Muscle layer of colon (tissue), 2 donors: ENCODE measurements around the gene CRYZ.

Experiments
- H3K27ac ChIP-seq: one replicate; pipeline ENCODE4 v1.7.0; 2013; ENCODE audit warnings: low read depth, mild to moderate bottlenecking, low read length, moderate library complexity
- H3K27me3 ChIP-seq, 2 donors: one replicate each; pipeline ENCODE4 v1.7.0; 2013; ENCODE audit warnings: low read length in 2 of 2, mild to moderate bottlenecking in 2 of 2; ENCODE audit not compliant: insufficient read depth in 2 of 2, control insufficient read depth in 1 of 2
- H3K36me3 ChIP-seq: one replicate; pipeline ENCODE4 v1.7.0; 2013; ENCODE audit warnings: mild to moderate bottlenecking, low read length; ENCODE audit not compliant: insufficient read depth
- H3K4me1 ChIP-seq: one replicate; pipeline ENCODE4 v1.7.0; 2013; ENCODE audit warnings: mild to moderate bottlenecking, low read length; ENCODE audit not compliant: insufficient read depth
- H3K4me3 ChIP-seq, 2 donors: one replicate each; pipeline ENCODE4 v1.7.0; 2013; ENCODE audit warnings: low read length in 2 of 2, low read depth in 1 of 2, mild to moderate bottlenecking in 1 of 2, moderate library complexity in 1 of 2
- H3K9ac ChIP-seq: one replicate; pipeline ENCODE4 v1.7.0; 2013; ENCODE audit warnings: low read length
- H3K9me3 ChIP-seq: one replicate; pipeline ENCODE4 v1.7.0; 2013; ENCODE audit warnings: mild to moderate bottlenecking, low read length
- donor health status: abdominal sarcoma.
- donor health status: Adenocarcinoma of cecum.

The CRYZ gene

DNA sequence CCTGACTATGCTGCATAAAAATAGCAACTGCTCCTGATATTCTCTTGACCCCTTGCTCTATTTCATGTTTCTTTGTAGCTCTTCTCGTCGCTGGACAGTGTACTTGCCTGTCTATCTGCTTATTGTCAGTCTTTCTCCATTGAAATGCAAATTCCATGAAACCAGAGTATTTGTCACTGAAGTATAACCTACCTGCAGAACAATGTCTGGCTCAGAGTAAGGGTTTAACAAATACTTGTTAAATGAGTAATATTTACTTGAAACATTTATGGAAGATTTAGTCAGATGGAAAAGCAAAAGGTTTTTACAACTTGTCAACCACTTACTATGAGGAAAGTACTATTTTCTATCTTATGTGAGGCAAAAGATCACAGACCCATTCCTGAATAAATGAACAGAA lies 39.4 kb downstream of the CRYZ start:
- no peaks in the 10 kb centered on the region for H3K9me3 ChIP-seq
- no peak overlapping the region for H3K9ac ChIP-seq
- H3K4me3 ChIP-seq = no peak overlapping the region
- no peak overlapping the region for H3K27ac ChIP-seq
- H3K27me3 ChIP-seq = no peaks in the 10 kb centered on the region
- H3K36me3 ChIP-seq = no peaks in the 10 kb centered on the region
- H3K4me1 ChIP-seq = peaks cover 3% of the 10 kb centered on the region

DNA sequence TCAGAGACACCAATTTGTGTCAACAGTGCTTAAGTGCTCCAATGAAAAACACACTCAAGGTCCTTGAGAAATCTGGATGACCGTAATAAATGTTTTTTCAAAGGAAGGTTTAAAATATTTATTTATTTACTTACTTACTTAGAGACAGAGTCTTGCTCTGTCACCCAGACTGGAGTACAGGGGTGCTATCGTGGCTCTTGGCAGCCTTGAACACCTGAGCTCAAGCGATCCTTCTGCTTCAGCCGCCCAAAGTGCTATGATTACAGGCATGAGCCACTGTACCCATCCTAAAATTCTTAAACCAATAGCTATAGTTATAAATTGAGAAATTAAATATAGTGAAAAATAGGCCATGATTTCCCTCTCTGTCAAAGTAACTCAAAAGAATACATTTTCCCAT lies 41.9 kb downstream of the CRYZ start:
- Histone ChIP-seq H3K36me3 (no peaks in the 10 kb centered on the region), H3K4me3 (no peak overlapping the region), H3K4me1 (peaks cover 3% of the 10 kb centered on the region), H3K9me3 (no peaks in the 10 kb centered on the region), H3K27me3 (no peaks in the 10 kb centered on the region), H3K27ac (no peak overlapping the region), H3K9ac (no peak overlapping the region)

DNA sequence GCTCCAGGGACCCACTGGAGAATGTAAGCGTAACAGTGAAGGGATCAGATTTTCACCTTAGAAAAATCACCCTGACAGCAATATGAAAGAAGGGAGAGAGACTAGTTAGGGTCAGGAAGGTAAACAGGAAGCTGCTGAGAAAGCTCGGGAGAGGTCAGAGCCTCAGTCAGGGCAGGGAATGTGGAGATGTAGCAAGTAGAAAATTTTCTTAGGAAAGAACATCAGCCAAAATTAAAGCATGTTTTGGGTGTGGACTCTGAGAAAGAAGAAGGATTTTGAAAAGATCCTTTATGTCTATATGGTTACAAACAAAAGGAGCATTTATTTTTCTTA lies 42.5 kb downstream of the CRYZ start:
- Histone ChIP-seq H3K4me1 (peaks cover 3% of the 10 kb centered on the region), H3K27me3 (no peaks in the 10 kb centered on the region), H3K27ac (no peak overlapping the region), H3K4me3 (no peak overlapping the region), H3K36me3 (no peaks in the 10 kb centered on the region), H3K9me3 (no peaks in the 10 kb centered on the region), H3K9ac (no peak overlapping the region)

DNA sequence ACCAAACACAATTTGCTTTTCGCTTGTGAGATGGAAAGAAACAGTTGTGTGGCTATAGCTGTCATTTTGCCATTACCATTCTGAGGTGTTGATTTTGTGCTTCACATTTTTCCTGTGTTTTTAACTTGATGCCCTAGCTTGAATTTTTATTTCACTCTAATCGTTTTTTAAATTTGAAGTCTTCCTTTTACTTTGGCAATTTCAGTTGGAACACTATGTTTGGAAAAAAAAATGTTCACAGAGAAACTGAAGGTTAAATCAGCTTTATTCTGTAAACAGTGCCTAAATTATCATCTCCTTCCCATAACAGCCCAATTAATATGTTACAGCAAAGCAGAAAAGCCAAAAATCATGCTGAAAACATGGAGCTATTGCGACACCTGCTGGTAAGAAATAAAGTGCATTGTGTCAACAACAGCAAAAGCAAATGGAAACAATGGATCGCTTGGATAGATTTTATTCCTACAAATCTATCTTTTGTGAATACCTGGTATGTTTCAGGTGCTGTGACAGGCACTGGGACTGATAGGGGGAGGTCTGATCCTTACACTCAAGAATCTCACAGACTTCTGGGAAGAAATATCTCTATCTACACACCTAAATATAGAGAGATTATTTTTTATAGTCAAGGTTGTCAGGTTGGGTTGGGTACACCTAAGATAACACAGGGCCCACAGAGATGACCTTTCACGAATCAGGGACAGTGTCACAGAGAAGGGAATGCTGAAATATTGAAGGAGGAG lies 43.1 kb downstream of the CRYZ start:
- Histone ChIP-seq H3K9me3 (no peaks in the 10 kb centered on the region), H3K27ac (no peak overlapping the region), H3K4me3 (no peak overlapping the region), H3K4me1 (peaks cover 3% of the 10 kb centered on the region), H3K9ac (no peak overlapping the region), H3K36me3 (no peaks in the 10 kb centered on the region), H3K27me3 (no peaks in the 10 kb centered on the region)

DNA sequence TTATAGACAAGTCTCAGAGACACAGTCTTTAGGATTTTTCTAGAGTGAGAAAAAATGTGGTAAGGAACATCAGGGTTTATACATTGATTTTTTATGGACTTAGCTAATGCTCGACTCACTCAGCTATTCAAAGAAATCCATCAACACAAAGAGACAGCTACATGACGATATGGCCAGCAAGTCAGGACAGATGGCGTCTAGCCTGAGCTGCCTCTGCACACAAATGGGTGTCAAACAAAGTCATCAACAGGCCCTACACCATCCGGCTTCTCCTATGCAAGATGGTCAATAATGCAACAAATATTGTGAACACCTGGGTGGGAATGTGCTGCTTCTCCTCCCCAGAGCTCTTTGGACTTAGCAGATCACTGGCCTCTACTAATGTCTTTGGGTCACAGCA lies 45.9 kb downstream of the CRYZ start:
- no peaks in the 10 kb centered on the region for H3K36me3 ChIP-seq
- H3K9ac ChIP-seq = no peak overlapping the region
- no peaks in the 10 kb centered on the region for H3K9me3 ChIP-seq
- H3K4me1 ChIP-seq = peaks cover 3% of the 10 kb centered on the region
- no peak overlapping the region for H3K4me3 ChIP-seq
- no peaks in the 10 kb centered on the region for H3K27me3 ChIP-seq
- no peak overlapping the region for H3K27ac ChIP-seq

DNA sequence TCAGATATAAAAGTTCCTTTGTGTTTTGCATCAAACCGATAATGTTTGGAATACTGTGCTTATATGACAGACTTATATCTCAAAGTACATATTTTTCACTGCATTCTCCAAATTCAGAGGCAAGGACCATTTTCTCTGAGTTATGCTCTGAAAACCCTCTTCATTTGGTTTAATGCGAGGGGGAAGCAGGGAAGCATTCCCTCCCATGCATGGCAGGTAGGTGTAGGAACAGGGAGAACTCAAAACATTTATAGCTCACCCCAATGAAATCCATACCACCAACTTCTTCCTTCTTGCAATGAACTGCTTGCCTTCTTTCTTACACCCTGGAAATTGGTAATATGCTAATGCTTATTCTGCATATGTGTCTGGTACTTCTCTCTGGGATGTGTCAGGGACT lies 48.5 kb downstream of the CRYZ start:
- Histone ChIP-seq H3K27ac (no peak overlapping the region), H3K36me3 (no peaks in the 10 kb centered on the region), H3K4me1 (no peaks in the 10 kb centered on the region), H3K4me3 (no peak overlapping the region), H3K9me3 (no peaks in the 10 kb centered on the region), H3K27me3 (no peaks in the 10 kb centered on the region), H3K9ac (no peak overlapping the region)

DNA sequence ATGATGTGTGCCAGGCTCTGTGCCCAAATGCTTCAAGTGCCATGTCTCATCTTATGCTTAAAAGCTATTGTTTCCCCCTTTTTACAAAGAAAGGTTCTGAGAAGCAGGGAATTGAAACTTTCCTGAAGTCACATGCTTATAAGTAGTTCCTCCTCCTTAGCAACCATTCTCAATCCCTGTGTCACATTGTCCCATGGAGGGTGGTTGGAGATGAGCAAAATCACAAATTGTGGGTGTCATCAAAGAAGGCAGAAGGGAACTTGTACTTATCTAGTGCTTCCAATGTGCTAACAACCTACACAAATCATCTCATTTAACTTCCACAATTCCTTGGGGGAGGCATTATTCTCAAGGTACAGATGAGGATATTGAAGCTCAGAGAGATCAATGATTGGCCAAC lies 49.2 kb downstream of the CRYZ start:
- Histone ChIP-seq H3K9ac (no peak overlapping the region), H3K9me3 (no peaks in the 10 kb centered on the region), H3K4me3 (no peak overlapping the region), H3K4me1 (no peaks in the 10 kb centered on the region), H3K27me3 (no peaks in the 10 kb centered on the region), H3K36me3 (no peaks in the 10 kb centered on the region), H3K27ac (no peak overlapping the region)

DNA sequence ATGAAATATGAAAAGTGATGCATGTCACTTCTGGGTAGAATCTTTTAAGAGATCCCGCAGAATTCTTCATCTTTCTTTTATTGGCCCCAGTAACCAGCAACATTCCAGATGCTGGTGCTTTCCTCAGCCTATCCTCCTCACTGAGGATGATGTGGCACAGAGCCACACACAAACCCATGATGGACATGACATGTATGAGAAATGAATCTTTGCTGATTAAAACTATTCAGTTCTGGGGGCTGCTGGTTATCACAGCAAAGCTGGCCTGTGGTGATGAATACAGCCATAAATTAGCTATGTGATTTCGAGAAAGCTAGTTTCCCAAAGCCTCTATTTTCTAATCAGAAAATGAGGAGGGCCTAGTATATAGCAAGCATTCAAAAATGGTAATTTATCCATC lies 51.0 kb downstream of the CRYZ start:
- Histone ChIP-seq H3K27me3 (no peaks in the 10 kb centered on the region), H3K36me3 (no peaks in the 10 kb centered on the region), H3K27ac (no peak overlapping the region), H3K9me3 (no peaks in the 10 kb centered on the region), H3K4me3 (no peak overlapping the region), H3K9ac (no peak overlapping the region), H3K4me1 (no peaks in the 10 kb centered on the region)

DNA sequence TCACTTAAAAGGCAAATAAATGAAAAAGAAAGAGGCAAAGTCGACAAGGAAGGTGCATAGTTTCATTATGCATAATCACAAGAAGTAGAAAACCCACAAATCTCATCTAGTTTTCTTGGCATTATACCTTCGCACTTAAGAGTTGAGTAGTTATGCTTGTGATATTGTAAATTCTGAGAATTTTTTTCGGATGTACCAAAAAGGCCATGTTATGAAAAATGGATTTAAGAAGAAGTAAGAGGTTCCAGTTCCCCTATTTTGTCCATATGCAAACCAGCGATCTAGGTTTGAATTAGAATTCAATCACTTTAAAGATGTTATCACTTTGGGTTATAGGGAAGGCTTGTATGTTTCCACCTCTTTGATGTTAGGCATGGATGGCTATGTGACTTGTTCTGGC lies 51.4 kb downstream of the CRYZ start:
- no peak overlapping the region for H3K4me3 ChIP-seq
- H3K27me3 ChIP-seq = no peaks in the 10 kb centered on the region

DNA sequence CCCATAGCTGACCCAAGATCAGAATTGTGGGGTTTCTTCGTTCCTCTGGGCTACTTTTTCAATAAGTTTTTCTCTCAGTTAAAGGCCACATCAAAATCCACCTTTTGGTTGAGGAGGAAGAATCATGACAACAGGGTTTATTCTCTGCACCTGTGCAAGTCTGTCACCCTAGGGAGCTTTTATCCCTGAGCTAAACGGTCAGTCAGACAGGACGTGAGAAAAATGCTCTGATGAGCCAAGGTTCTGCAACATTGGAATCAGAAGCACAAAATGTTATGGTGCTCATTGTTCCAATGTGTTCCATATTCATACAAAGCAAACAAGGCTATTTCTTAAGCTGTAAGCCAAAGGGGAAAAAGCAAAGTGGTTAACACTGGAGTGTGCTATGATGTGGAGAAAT lies 51.8 kb downstream of the CRYZ start:
- Histone ChIP-seq H3K27me3 (no peaks in the 10 kb centered on the region), H3K27ac (no peak overlapping the region), H3K36me3 (no peaks in the 10 kb centered on the region), H3K4me3 (no peak overlapping the region), H3K4me1 (no peaks in the 10 kb centered on the region), H3K9me3 (no peaks in the 10 kb centered on the region), H3K9ac (no peak overlapping the region)

More for the DNA sequence above, 51.4 kb downstream of the CRYZ start:
- H3K9me3 ChIP-seq = no peaks in the 10 kb centered on the region
- H3K36me3 ChIP-seq = no peaks in the 10 kb centered on the region
- H3K4me1 ChIP-seq = no peaks in the 10 kb centered on the region
- no peak overlapping the region for H3K9ac ChIP-seq
- H3K27ac ChIP-seq = no peak overlapping the region

DNA sequence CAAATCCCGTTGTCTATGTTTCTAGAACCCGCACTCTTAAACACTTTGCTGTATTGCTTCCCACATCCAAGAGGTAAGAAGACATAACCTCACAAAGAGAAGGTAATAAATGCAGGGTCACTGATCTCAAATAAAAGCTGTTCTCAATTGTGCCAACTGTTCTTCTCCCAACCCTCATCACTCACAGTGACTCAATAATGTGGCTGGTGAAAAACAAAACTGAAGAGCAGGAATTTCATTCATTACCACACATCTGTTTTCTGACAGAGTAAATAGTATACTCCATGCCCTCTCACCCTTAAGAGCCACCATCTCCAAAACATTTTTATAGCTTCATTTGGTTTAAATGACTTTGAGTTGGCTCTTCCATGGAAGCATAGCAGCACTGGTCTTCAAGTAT lies 53.0 kb downstream of the CRYZ start:
- Histone ChIP-seq H3K27me3 (no peaks in the 10 kb centered on the region), H3K9me3 (no peaks in the 10 kb centered on the region), H3K36me3 (no peaks in the 10 kb centered on the region), H3K27ac (no peak overlapping the region), H3K4me3 (no peak overlapping the region), H3K4me1 (no peaks in the 10 kb centered on the region), H3K9ac (no peak overlapping the region)

DNA sequence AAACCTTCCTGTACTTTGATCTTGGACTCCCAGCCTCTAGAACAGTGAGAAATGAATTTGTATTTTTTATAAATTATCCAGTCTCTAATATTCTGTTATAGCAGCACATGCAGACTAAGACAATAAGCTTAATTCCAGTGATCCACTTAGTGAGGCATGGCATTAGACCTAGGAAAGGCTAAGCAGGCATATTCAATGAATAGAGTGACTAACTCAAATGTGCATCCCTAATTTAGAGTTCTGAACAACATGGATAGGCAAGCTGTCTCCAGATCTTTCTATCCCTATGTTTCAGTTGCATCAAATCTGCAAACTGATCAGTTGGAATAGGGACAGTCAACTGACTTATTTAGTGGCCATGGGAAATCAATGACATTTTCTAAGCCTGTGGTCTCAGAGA lies 54.9 kb downstream of the CRYZ start:
- no peak overlapping the region for H3K27ac ChIP-seq
- peaks cover 7 to 11% of the 10 kb centered on the region in 2 donors for H3K27me3 ChIP-seq
- H3K9ac ChIP-seq = no peak overlapping the region
- H3K9me3 ChIP-seq = no peaks in the 10 kb centered on the region
- no peaks in the 10 kb centered on the region for H3K36me3 ChIP-seq
- H3K4me3 ChIP-seq = no peak overlapping the region
- no peaks in the 10 kb centered on the region for H3K4me1 ChIP-seq
